ENCODE measurements around the gene SIRT6.
"Not testable (repeated sequence)": the region's sequence is repeated elsewhere in the genome, so short reads cannot be mapped to it uniquely, and the experiment has no call there.

Gene SIRT6

GRCh38 chr19:4182084-4182810, at the start of gene SIRT6, which contains the start of gene ANKRD24:
SIRT6 (minus strand) TSS chr19:4182563; CDS start chr19:4182539, 24 bp downstream.
ANKRD24 (plus strand) TSS chr19:4182689; CDS start chr19:4186426, 3,737 bp downstream.
- DNase-seq (ENCODE audit: low read depth): peak; percentile 94

DNA sequence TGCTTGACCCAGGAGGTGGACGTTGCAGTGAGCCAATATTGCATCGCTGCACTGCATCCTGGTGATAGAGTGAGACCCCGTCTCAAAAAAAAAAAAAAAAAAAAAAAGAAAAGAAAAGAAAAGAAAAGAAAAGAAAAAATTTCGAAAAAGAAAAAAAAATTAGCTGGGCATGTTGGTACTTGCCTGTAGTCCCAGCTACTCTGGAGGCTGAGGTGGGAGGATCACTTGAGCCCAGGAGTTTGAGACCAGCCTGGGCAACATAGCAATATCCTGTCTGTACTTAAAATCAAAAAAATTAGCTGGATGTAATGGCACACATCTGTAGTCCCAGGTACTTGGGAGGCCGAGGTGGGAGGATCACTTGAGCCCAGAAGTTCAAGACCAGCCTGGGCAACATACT, 49.8 kb upstream of the SIRT6 start:
- DNase-seq (ENCODE audit: low read depth): not testable (repeated sequence)

GRCh38 chr19:4231521-4231920, 49.2 kb upstream of the SIRT6 start:
- not testable (repeated sequence) for DNase-seq (ENCODE audit: low read depth)

DNA sequence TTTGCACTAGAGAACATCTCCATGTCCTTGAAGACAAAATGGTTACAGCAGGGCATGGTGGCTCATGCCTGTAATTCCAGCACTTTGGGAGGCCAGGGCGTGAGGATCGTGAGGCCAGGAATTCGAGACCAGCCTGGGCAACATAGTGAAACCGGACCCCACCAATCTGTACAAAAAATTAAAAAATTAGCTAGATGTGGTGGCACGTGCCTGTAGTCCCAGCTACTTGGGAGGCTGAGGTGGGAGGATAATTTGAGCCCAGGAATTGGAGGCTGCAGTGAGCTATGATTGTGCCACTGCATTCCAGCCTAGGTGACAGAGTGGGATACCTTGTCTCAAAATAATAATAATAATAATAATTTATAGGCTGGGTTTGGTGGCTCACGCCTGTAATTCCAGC, 47.9 kb upstream of the SIRT6 start:
- DNase-seq (ENCODE audit: low read depth): not testable (repeated sequence)

DNA sequence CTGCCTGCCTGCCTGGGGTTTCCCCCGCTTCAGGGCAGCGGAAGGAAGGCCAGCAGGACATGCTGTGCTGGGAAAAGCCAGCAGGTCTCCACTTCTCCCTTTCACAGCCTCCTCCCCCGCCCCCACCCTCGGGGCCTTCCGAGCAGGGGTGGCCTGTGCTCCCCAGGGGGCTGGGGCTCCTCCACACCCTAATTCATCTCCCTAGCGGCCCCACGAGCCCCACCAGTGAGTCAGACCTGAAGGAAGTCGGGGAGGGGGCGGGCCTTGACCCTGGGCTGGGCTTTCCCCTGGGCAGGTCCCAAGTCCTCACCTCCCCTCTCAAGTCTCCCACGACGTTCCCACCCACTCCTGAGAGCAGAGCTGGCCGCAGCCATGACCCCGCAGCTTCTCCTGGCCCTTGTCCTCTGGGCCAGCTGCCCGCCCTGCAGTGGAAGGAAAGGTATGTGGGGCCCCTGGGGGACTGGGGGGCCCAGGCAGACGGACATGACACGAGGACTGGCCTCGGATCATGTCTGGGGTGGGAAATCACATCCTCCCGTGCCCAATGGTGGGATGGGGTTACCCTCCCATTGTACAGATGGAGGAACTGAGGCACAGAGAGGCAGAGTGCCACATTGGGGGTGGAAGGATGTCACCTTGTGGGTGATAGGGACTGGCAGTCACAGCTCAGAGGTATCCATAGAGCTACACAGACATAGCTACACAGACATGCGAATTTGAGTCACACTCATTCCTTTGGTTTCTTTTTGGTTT, 47.0 kb upstream of the SIRT6 start, which contains the start of gene EBI3:
TSS of gene EBI3 (plus strand) at position 345 of the 753 bp plus-strand sequence. CDS start at position 373, 28 bp downstream.
- no peak for DNase-seq (ENCODE audit: low read depth)

- no peak for DNase-seq (ENCODE audit: low read depth)
Observed at GRCh38 chr19:4228765-4229178, 46.4 kb upstream of the SIRT6 start.

GRCh38 chr19:4227771-4228170, 45.4 kb upstream of the SIRT6 start:
- DNase-seq (ENCODE audit: low read depth): no peak

- no peak for DNase-seq (ENCODE audit: low read depth)
Observed at GRCh38 chr19:4225885-4226284, 43.5 kb upstream of the SIRT6 start.

DNA sequence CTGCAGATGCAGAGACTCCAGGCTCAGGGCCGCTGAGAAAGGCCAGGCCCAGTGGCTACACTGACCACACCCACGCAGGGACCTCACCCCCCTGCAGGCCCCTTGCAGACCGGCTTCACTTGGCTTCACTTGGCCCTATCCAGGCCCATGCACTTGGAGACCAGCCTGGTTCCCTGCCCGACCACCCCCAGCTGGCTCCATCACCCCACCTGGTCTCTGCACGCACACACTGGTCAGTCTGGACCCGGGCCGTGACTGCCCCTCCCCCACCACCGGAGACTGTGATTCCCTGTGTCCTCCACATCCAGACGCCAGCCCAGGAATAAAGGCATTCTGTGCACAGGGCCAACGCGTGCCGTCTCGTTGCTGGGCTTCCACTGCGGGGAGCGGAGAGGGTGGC, 42.1 kb upstream of the SIRT6 start:
- DNase-seq (ENCODE audit: low read depth): no peak

DNA sequence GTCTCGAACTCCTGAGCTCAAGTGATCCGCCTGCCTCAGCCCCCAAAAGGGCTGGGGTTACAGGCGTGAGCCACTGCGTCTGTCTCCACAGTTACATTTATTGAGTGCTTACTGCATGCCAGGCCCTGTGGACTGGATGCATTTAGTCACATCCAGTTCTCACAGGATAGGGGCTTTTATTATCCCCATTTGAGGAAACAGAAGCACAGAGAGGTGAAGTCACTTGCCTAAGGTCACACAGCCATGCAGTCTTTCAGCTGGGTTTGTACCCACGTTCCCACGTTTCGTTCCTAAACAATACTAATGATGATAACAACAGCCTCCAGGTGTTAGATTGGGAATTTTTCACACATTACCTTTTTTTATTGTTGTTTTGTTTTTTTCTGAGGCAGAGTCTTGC, 37.8 kb upstream of the SIRT6 start:
- DNase-seq (ENCODE audit: low read depth): no peak

- DNase-seq (ENCODE audit: low read depth): not testable (repeated sequence)
Observed at GRCh38 chr19:4218523-4218922, 36.2 kb upstream of the SIRT6 start.

DNA sequence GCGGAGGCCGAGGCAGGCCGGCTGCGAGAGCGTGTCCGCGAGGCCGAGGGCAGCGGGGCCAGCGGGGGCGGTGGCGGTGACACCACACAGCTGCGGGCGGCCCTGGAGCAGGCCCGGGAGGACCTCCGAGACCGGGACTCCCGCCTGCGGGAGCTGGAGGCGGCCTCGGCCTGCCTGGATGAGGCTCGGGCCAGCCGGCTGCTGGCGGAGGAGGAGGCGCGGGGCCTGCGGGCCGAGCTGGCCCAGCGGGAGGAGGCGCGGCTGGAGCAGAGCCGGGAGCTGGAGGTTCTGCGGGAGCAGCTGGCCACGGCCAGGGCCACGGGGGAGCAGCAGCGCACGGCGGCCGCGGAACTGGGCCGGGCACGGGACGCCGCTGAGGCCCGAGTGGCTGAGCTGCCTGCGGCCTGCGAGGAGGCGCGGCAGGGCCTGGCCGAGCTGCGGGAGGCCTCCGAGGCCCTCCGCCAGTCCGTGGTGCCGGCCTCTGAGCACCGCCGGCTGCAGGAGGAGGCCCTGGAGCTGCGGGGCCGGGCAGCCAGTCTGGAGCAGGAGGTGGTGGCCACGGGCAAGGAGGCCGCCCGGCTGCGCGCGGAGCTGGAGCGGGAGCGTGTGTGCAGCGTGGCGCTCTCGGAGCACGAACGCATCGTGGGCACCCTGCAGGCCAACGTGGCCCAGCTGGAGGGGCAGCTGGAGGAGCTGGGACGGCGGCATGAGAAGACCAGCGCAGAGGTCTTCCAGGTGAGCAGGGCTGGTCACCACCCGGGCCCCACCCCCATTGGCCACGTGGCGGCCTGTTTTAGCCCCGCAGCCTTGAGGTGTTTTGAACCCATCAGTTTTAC, 35.3 kb upstream of the SIRT6 start:
- DNase-seq (ENCODE audit: low read depth): no peak

GRCh38 chr19:4216846-4217245, 34.5 kb upstream of the SIRT6 start:
- no peak for DNase-seq (ENCODE audit: low read depth)

- no peak for DNase-seq (ENCODE audit: low read depth)
Observed at GRCh38 chr19:4215807-4216206, 33.4 kb upstream of the SIRT6 start.

DNA sequence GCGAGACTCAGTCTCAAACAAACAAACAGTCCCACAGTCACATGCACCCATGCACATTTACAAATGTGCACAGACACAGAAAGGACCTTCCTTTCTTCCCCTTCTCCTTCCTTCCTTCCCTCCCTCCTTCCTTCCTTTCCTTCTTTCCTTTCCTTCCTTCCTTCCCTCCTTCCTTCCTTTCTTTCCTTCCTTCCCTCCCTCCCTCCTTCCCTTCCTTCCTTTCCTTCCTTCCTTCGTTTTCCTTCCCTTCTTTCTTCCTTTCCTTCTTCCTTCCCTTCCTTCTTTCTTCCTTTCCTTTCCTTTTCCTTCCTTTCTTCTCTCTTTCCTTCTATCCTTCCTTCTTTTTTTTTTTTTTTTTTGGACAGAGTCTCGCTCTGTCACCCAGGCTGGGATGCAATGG, 30.8 kb upstream of the SIRT6 start:
- DNase-seq (ENCODE audit: low read depth): no peak

GRCh38 chr19:4210166-4210731, 27.9 kb upstream of the SIRT6 start:
- DNase-seq (ENCODE audit: low read depth): no peak

- no peak for DNase-seq (ENCODE audit: low read depth)
Observed at GRCh38 chr19:4208385-4209094, 26.2 kb upstream of the SIRT6 start.

DNA sequence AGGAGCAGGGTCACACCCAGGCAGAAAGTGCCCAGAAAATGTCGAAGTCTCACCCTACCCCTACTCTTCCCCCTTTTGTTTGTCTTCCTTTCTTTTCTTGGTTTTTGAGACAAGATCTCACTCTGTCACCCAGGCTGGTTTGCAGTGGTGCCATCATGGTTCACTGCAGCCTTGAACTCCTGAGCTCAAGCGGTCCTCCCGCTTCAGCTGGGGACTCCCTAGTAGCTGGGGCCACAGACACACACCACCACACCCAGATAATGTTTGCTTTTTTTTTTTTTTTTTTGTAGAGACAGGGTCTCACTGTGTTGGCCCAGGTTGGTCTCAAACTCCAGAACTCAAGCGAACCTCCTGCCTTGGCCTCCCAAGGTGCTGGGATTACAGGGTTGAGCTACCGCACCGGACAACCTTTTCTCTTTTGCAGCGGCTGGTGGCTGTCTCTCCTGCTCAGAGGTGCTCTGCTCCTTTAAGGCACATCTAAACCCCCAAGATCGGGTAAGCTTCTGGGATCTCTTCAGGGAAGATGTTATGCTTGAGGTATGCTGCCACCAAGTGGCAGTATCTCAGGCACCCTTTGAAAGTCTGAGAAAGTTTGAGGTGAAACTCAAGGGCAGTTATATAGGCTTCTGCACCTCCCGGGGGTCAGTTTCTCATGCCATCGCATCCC, 24.6 kb upstream of the SIRT6 start:
- DNase-seq (ENCODE audit: low read depth): no peak

- no peak for DNase-seq (ENCODE audit: low read depth)
Observed at GRCh38 chr19:4201798-4202197, 19.4 kb upstream of the SIRT6 start.

- no peak for DNase-seq (ENCODE audit: low read depth)
Observed at GRCh38 chr19:4200940-4201542, 18.7 kb upstream of the SIRT6 start.
